ENCODE results near the gene BAG3.
A peak's percentile ranks its signal among the peaks of the same experiment; 100 is the strongest.

Gene BAG3

DNA sequence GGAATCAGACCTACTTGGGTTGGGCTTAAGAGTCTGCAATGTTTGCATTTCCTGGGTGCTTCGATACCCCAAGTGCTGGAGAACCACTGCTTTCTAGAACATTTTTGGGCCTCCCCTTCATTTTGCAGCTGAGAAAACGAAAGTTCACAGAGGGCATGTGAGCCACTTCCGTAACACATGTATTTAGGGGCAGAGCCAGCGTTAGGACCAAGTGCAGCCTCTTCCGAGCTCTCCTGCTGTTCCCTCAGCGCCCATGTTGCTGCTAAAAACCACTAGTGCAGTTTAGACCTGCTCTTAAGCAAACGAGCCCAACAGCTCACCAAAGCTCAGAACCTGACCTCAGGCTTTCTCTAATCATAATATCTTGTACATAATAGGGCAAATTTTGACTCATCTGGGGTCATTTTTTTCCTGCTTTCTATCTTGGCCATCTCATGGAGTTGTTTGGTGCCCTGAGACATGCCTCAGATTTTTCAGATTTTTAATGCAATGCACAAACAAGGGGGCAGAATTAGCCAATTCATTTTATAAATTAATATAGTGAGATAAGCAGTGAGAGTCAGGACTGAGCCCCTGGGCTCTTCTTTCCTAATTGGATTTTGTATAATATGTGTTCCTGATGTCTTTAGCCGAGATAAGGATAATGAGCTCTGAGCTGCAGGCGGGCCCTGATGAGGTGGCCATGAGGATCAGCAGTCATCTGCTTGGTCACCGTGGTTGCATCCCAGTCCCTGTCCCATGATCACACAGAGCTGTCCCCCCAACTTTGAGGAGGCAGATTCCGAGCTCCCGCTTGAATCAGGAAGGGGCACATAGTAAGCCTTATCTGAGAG lies 12.9 kb downstream of the BAG3 start:
- H3K79me2 ChIP-seq = peaks cover 69% of the 10 kb centered on the region
- H3K9me3 ChIP-seq (ENCODE audit: control insufficient read depth, low read length) = no peaks in the 10 kb centered on the region
- TF ChIP-seq, protein P1, sequence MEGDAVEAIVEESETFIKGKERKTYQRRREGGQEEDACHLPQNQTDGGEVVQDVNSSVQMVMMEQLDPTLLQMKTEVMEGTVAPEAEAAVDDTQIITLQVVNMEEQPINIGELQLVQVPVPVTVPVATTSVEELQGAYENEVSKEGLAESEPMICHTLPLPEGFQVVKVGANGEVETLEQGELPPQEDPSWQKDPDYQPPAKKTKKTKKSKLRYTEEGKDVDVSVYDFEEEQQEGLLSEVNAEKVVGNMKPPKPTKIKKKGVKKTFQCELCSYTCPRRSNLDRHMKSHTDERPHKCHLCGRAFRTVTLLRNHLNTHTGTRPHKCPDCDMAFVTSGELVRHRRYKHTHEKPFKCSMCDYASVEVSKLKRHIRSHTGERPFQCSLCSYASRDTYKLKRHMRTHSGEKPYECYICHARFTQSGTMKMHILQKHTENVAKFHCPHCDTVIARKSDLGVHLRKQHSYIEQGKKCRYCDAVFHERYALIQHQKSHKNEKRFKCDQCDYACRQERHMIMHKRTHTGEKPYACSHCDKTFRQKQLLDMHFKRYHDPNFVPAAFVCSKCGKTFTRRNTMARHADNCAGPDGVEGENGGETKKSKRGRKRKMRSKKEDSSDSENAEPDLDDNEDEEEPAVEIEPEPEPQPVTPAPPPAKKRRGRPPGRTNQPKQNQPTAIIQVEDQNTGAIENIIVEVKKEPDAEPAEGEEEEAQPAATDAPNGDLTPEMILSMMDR (IDR thresholded peaks at IDR 0.05) = no peak
- H3K4me2 ChIP-seq (ENCODE audit: low read length) = no peak overlapping the region
- no peaks in the 10 kb centered on the region for H3K27me3 ChIP-seq (ENCODE audit: control insufficient read depth, insufficient read depth, low read length)
- no peak overlapping the region for H3K4me3 ChIP-seq (ENCODE audit: low read depth, low read length)
- H3K36me3 ChIP-seq (ENCODE audit: control insufficient read depth, insufficient read depth, low read length) = no peaks in the 10 kb centered on the region
- peak overlapping the region; percentile 30 for H3K27ac ChIP-seq
- H3K4me1 ChIP-seq = peaks cover 60% of the 10 kb centered on the region
- H2AFZ ChIP-seq = no peak overlapping the region
- no peak overlapping the region for H3K9ac ChIP-seq

GRCh38 chr10:119665901-119666708 lies 14.9 kb downstream of the BAG3 start:
- H3K9me3 ChIP-seq (ENCODE audit: control insufficient read depth, low read length) = no peaks in the 10 kb centered on the region
- no peaks in the 10 kb centered on the region for H3K27me3 ChIP-seq (ENCODE audit: control insufficient read depth, insufficient read depth, low read length)
- H2AFZ ChIP-seq = no peak overlapping the region
- peak overlapping the region; percentile 96 for H3K27ac ChIP-seq
- no peak overlapping the region for H3K9ac ChIP-seq
- peaks cover 64% of the 10 kb centered on the region for H3K4me1 ChIP-seq
- H3K79me2 ChIP-seq = peaks cover 50% of the 10 kb centered on the region
- TF ChIP-seq, protein P1 (IDR thresholded peaks at IDR 0.05) = no peak
- no peak overlapping the region for H3K4me2 ChIP-seq (ENCODE audit: low read length)
- no peaks in the 10 kb centered on the region for H3K36me3 ChIP-seq (ENCODE audit: control insufficient read depth, insufficient read depth, low read length)
- no peak overlapping the region for H3K4me3 ChIP-seq (ENCODE audit: low read depth, low read length)

- no peak overlapping the region for H2AFZ ChIP-seq
- TF ChIP-seq, protein P1 (IDR thresholded peaks at IDR 0.05) = no peak
- peak overlapping the region; percentile 96 for H3K27ac ChIP-seq
- H3K79me2 ChIP-seq = peaks cover 46% of the 10 kb centered on the region
- H3K4me1 ChIP-seq = peaks cover 69% of the 10 kb centered on the region
- H3K4me2 ChIP-seq (ENCODE audit: low read length) = no peak overlapping the region
- no peaks in the 10 kb centered on the region for H3K27me3 ChIP-seq (ENCODE audit: control insufficient read depth, insufficient read depth, low read length)
- H3K9ac ChIP-seq = no peak overlapping the region
- H3K36me3 ChIP-seq (ENCODE audit: control insufficient read depth, insufficient read depth, low read length) = no peaks in the 10 kb centered on the region
- H3K4me3 ChIP-seq (ENCODE audit: low read depth, low read length) = no peak overlapping the region
- H3K9me3 ChIP-seq (ENCODE audit: control insufficient read depth, low read length) = no peaks in the 10 kb centered on the region
These were observed 15.5 kb downstream of the BAG3 start for GRCh38 chr10:119666709-119667004.

GRCh38 chr10:119667562-119668328 lies 16.6 kb downstream of the BAG3 start:
- peak overlapping the region; percentile 20 for H3K4me2 ChIP-seq (ENCODE audit: low read length)
- H2AFZ ChIP-seq = no peak overlapping the region
- TF ChIP-seq, protein P1 (IDR thresholded peaks at IDR 0.05) = no peak
- no peaks in the 10 kb centered on the region for H3K27me3 ChIP-seq (ENCODE audit: control insufficient read depth, insufficient read depth, low read length)
- H3K9ac ChIP-seq = peak overlapping the region; percentile 3
- no peaks in the 10 kb centered on the region for H3K9me3 ChIP-seq (ENCODE audit: control insufficient read depth, low read length)
- peak overlapping the region; percentile 19 for H3K4me3 ChIP-seq (ENCODE audit: low read depth, low read length)
- peak overlapping the region; percentile 96 for H3K27ac ChIP-seq
- peaks cover 73% of the 10 kb centered on the region for H3K4me1 ChIP-seq
- peaks cover 47% of the 10 kb centered on the region for H3K79me2 ChIP-seq
- no peaks in the 10 kb centered on the region for H3K36me3 ChIP-seq (ENCODE audit: control insufficient read depth, insufficient read depth, low read length)
